GM19324 (cell line): ENCODE results near the gene SMARCA4.
"Not testable (repeated sequence)": the region's sequence is repeated elsewhere in the genome, so short reads cannot be mapped to it uniquely, and the experiment has no call there.

Experiments used
- ATAC-seq: cut with Tn5 transposase; IDR thresholded peaks from one replicate; pipeline ENCODE4 v1.9.1; 2021; ENCODE audit warnings: mild to moderate bottlenecking, moderate library complexity; ENCODE audit not compliant: unreplicated experiment, low FRiP score

SMARCA4 gene

GRCh38 chr19:11059511-11060358 is 98.9 kb downstream of the SMARCA4 start:
- ATAC-seq: no peak

DNA sequence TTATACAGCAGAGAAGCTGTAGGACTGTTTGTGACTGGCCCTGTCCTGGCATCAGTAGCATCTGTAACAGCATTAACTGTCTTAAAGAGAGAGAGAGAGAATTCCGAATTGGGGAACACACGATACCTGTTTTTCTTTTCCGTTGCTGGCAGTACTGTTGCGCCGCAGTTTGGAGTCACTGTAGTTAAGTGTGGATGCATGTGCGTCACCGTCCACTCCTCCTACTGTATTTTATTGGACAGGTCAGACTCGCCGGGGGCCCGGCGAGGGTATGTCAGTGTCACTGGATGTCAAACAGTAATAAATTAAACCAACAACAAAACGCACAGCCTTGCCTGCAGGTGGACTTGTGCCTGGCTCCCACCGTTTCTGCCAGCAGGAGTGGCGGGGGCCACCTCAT is 101.1 kb downstream of the SMARCA4 start:
- no peak for ATAC-seq

DNA sequence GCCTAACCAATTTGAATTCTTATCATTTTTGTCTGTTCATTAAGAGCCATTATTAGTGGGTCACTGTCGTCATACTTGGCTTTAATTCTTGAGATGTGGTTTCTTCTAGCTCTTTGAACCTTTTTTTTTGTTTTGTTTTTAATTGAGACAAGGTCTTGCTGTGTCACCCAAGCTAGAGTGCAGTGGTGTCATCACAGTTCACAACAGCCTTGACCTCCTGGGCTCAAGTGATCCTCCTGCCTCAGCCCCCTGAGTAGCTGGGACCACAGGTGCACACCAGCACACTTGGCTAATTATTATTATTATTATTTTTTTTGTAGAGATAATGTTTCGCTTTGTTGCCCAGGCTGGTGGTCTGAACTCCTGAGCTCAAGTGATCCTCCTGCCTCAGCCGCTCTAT is 102.6 kb downstream of the SMARCA4 start:
- no peak for ATAC-seq

DNA sequence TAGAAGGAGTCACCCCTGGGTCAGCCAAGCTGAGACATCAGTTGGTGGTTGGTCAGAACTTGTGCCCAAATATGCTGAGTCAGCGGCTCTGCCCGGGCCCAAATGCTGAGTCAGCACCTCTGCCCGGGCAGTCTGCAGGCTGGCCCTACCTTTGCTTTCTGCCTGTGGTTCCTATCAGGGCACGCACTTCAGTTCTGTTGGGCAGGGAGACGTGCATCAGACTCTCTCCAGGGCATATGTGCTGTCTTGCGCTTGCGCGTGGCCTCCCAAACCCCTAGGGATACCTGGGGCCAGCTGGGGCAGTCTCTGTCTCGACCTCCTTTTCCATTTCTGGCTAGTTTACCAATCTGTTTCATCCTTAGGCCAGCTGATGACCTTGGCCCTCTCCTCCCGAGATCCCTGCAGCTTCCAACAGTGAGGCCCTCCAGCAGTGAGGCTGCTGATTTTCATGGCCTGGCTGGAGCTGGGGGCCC is 104.0 kb downstream of the SMARCA4 start:
- no peak for ATAC-seq

DNA sequence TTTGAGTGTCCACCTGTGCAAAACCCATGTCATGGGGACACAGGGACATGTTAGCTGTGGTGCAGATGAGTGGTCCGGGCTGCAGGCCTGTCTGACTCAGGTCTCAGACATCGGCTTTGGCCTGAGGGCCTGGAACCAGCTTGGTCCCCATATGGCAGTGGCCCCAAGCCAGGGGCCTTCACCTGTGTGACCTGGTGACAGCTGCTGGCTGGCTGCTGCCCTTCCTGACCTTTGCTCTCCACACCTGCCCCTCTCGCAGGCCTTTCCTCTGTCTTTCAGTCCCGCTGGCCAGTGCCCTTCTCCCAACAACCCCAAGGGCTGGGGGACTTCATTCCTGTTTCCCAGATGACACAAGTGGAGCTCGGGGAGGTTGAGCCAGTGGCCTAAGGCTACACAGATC is 105.5 kb downstream of the SMARCA4 start:
- ATAC-seq: no peak

DNA sequence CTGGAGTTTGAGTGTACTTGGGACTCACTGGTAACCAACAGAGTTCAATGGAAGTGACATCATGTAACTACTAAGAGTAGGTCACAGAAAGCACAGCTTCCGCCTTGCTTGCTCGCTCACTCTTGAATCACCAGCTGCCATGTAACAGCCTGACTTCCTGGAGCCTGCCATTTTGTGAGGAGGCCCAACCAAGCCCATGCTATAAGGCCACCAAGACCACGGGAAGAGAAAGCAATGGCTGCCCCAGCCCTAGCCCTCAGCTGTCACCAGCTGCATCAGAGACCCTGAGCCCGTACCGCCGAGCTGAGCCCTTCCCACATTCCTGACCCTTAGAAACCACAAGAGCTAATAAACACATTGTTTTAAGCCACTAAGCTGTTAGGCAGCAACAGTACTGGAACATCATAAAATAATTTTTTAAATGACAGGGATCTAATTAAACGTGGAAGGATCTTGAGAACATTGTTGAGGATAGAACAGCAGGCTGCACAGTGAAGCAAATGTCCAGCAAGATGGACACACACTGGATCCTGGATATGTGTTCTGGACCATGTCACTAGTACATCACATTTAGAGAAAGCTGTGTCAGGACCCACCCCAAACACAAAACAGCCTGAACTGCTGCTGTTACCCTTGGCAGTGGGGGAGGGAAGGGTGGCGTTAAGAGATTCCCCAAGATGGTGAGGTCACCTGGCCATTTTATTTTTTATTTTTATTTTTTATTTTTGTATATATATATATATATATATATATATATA is 106.7 kb downstream of the SMARCA4 start:
- ATAC-seq: no peak

GRCh38 chr19:11069561-11069960 is 108.7 kb downstream of the SMARCA4 start:
- ATAC-seq: no peak

DNA sequence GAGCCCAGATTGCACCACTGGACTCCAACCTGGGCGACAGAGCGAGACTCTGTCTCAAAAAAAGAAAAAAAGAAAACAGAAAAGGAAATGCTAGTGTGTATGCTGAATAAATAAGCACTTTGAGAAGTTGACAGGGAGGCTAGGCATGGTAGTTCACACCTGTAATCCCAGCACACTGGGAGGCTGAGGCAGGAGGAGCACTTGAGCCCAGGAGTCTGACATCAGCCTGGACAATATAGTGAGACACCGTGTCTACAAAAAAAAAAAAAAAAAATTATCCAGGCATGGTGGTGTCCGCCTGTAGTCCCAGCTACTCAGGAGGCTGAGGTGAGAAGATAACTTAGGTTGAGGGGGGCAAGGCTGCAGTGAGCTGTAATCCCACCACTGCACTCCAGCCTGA is 109.3 kb downstream of the SMARCA4 start:
- ATAC-seq: no peak

- ATAC-seq: no peak
These were observed 112.7 kb downstream of the SMARCA4 start for GRCh38 chr19:11073568-11073967.

GRCh38 chr19:11076792-11077191 is 116.0 kb downstream of the SMARCA4 start:
- not testable (repeated sequence) for ATAC-seq

- no peak for ATAC-seq
These were observed 118.1 kb downstream of the SMARCA4 start for GRCh38 chr19:11078893-11079292.

DNA sequence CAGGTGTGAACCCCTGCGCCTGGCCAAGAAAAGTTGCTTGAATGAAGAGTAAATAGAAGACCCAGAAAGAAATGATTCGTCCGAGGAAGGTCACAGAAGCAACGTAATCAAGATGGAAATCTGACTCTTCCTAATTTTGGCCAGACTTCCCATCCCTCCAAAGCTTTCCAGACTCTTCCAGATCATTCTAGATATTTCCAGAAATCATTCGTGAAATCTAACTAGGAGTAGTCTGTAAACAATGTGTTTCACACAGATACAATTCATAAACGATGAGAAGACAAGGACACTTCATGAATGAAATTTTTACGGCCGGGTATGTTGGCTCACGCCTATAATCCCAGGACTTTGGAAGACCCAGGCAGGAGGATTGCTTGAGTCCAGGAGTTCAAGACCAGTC is 119.2 kb downstream of the SMARCA4 start:
- no peak for ATAC-seq

GRCh38 chr19:11087870-11088505 is 127.2 kb downstream of the SMARCA4 start:
- ATAC-seq: no peak

GRCh38 chr19:11088506-11089253 is 127.8 kb downstream of the SMARCA4 start:
- ATAC-seq: no peak

DNA sequence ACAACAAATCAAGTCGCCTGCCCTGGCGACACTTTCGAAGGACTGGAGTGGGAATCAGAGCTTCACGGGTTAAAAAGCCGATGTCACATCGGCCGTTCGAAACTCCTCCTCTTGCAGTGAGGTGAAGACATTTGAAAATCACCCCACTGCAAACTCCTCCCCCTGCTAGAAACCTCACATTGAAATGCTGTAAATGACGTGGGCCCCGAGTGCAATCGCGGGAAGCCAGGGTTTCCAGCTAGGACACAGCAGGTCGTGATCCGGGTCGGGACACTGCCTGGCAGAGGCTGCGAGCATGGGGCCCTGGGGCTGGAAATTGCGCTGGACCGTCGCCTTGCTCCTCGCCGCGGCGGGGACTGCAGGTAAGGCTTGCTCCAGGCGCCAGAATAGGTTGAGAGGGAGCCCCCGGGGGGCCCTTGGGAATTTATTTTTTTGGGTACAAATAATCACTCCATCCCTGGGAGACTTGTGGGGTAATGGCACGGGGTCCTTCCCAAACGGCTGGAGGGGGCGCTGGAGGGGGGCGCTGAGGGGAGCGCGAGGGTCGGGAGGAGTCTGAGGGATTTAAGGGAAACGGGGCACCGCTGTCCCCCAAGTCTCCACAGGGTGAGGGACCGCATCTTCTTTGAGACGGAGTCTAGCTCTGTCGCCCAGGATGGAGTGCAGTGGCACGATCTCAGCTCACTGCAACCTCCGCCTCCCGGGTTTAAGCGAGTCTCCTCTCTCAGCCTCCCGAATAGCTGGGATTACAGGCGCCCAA is 128.6 kb downstream of the SMARCA4 start, which contains the start of gene LDLR:
TSS of gene LDLR (plus strand) at position 210 of the 760 bp plus-strand sequence. CDS start at position 296, 86 bp downstream.
- no peak for ATAC-seq

DNA sequence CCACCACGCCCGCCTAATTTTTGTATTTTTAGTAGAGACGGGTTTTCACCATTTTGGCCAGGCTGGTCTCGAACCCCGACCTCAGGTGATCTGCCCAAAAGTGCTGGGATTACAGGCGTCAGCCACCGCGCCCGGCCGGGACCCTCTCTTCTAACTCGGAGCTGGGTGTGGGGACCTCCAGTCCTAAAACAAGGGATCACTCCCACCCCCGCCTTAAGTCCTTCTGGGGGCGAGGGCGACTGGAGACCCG is 129.1 kb downstream of the SMARCA4 start:
- not testable (repeated sequence) for ATAC-seq

DNA sequence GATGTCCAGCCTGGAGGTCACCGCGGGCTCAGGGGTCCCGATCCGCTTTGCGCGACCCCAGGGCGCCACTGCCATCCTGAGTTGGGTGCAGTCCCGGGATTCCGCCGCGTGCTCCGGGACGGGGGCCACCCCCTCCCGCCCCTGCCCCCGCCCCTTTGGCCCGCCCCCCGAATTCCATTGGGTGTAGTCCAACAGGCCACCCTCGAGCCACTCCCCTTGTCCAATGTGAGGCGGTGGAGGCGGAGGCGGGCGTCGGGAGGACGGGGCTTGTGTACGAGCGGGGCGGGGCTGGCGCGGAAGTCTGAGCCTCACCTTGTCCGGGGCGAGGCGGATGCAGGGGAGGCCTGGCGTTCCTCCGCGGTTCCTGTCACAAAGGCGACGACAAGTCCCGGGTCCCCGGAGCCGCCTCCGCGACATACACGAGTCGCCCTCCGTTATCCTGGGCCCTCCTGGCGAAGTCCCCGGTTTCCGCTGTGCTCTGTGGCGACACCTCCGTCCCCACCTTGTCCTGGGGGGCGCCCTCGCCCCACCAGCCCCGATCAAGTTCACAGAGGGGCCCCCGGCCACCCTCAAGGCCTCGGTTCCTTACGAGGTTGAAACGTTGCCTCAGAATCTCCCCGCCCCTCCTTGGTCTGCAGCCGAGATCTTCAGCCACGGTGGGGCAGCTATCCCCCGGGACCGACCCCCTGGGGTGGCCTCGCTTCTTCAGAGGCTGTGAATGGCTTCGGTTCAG is 129.6 kb downstream of the SMARCA4 start:
- ATAC-seq: peak; percentile 76

DNA sequence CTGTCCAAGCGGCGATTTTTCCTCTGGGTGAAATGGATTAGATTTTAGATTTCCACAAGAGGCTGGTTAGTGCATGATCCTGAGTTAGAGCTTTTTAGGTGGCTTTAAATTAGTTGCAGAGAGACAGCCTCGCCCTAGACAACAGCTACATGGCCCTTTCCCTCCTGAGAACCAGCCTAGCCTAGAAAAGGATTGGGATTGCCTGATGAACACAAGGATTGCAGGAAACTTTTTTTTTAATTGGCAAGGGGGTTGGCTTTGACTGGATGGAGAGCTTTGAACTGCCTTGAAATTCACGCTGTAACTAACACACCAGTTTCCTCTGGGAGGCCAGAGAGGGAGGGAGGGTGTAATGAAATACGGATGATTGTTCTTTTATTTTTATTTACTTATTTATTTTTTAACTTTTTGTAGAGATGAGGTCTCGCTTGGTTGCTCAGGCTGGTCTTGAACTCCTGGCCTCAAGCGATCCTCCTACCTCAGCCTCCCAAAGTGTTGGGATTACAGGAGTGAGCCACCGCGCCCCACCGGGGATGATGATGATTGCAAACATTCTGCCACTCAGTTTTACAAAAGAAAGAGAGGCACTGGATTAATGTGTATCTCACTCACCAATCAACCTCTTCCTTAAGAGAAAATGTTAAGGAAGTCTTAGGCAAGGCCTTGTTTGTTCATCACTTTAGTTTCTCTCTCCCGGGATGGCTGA is 130.3 kb downstream of the SMARCA4 start:
- ATAC-seq: no peak

- ATAC-seq: no peak
These were observed 130.9 kb downstream of the SMARCA4 start for GRCh38 chr19:11091703-11092153.
